Choroid plexus epithelial cell (primary cell): ENCODE data around the gene IP6K3.

Experiments
- DNase-seq: peaks from one replicate; pipeline ENCODE4 v3.0.0-alpha.2; 2010; ENCODE audit warnings: low read depth
- H3K4me3 ChIP-seq: 2 replicates; pipeline ENCODE4 v1.5.1; 2011; ENCODE audit warnings: low read depth, mild to moderate bottlenecking, control low read depth, low read length, moderate library complexity
- CTCF ChIP-seq: conservative IDR thresholded peaks from 2 replicates; pipeline ENCODE4 v1.5.1; 2011; ENCODE audit warnings: low read depth, mild to moderate bottlenecking, control low read depth, inconsistent platforms, low read length, moderate library complexity

The IP6K3 gene

GRCh38 chr6:33765368-33765767, 18.7 kb upstream of the IP6K3 start:
- no peak overlapping the region for H3K4me3 ChIP-seq
- no peak for DNase-seq
- TF ChIP-seq CTCF, result no peak

- DNase-seq, result no peak
- TF ChIP-seq CTCF, result no peak
- H3K4me3 ChIP-seq, result no peak overlapping the region
Measured at GRCh38 chr6:33764036-33764435, 17.3 kb upstream of the IP6K3 start.

GRCh38 chr6:33763483-33763882, 16.8 kb upstream of the IP6K3 start:
- H3K4me3 ChIP-seq, result no peak overlapping the region
- no peak for TF ChIP-seq CTCF
- DNase-seq, result peak; percentile 61

GRCh38 chr6:33762713-33763112, 16.0 kb upstream of the IP6K3 start:
- TF ChIP-seq CTCF, result no peak
- no peak overlapping the region for H3K4me3 ChIP-seq

GRCh38 chr6:33761922-33762629, 15.4 kb upstream of the IP6K3 start:
- no peak overlapping the region for H3K4me3 ChIP-seq
- TF ChIP-seq CTCF, result peak; percentile 66
- DNase-seq, result no peak

More at GRCh38 chr6:33762713-33763112, 16.0 kb upstream of the IP6K3 start:
- no peak for DNase-seq

GRCh38 chr6:33761581-33761921, 14.8 kb upstream of the IP6K3 start:
- no peak for DNase-seq
- no peak overlapping the region for H3K4me3 ChIP-seq
- no peak for TF ChIP-seq CTCF
